ENCODE measurements around the gene NIM1K.
"Not testable (repeated sequence)": the region's sequence is repeated elsewhere in the genome, so short reads cannot be mapped to it uniquely, and the experiment has no call there.

The NIM1K gene

GRCh38 chr5:43305948-43306565, 114.0 kb downstream of the NIM1K start:
- Histone ChIP-seq H3K27ac (replicated peaks) (no peak overlapping the region), H3K27me3 (ENCODE audit: insufficient read depth, poor library complexity, severe bottlenecking) (no peaks in the 10 kb centered on the region), H3K4me3 (replicated peaks; ENCODE audit: insufficient read depth, low read length) (no peak overlapping the region)
- DNase-seq (ENCODE audit: low read depth in 1 of 2, low spot score in 1 of 2), result peak in 1 of 2 experiments; percentile 43
- no peak for TF ChIP-seq REST (IDR thresholded peaks at IDR 0.05; ENCODE audit: insufficient replicate concordance, low read depth)
- TF ChIP-seq CTCF (IDR thresholded peaks at IDR 0.05; ENCODE audit: insufficient read depth, low read length), result peak; percentile 39

- H3K27me3 ChIP-seq (ENCODE audit: insufficient read depth, poor library complexity, severe bottlenecking); H3K27ac ChIP-seq (replicated peaks); DNase-seq (ENCODE audit: low read depth in 1 of 2, low spot score in 1 of 2); H3K4me3 ChIP-seq (replicated peaks; ENCODE audit: insufficient read depth, low read length): not testable (repeated sequence)
Measured at GRCh38 chr5:43306954-43307353, 114.9 kb downstream of the NIM1K start.

GRCh38 chr5:43309122-43309521, 117.1 kb downstream of the NIM1K start:
- Histone ChIP-seq H3K4me3 (replicated peaks; ENCODE audit: insufficient read depth, low read length) (no peak overlapping the region), H3K27me3 (ENCODE audit: insufficient read depth, poor library complexity, severe bottlenecking) (no peaks in the 10 kb centered on the region), H3K27ac (replicated peaks) (no peak overlapping the region)
- TF ChIP-seq GABPA (IDR thresholded peaks at IDR 0.05; ENCODE audit: low read depth), result no peak
- TF ChIP-seq CTCF (IDR thresholded peaks at IDR 0.05; ENCODE audit: insufficient read depth, low read length), result no peak
- TF ChIP-seq REST (IDR thresholded peaks at IDR 0.05; ENCODE audit: insufficient replicate concordance, low read depth), result no peak
- no peak for TF ChIP-seq POLR2AphosphoS5 (IDR thresholded peaks at IDR 0.05; ENCODE audit: low read depth)
- TF ChIP-seq SPI1 (IDR thresholded peaks at IDR 0.05; ENCODE audit: borderline replicate concordance, low read depth), result no peak
- DNase-seq (ENCODE audit: low read depth in 1 of 2, low spot score in 1 of 2), result no peak

GRCh38 chr5:43309637-43310036, 117.6 kb downstream of the NIM1K start:
- Histone ChIP-seq H3K27ac (replicated peaks) (no peak overlapping the region), H3K4me3 (replicated peaks; ENCODE audit: insufficient read depth, low read length) (no peak overlapping the region), H3K27me3 (ENCODE audit: insufficient read depth, poor library complexity, severe bottlenecking) (no peaks in the 10 kb centered on the region)
- no peak for DNase-seq (ENCODE audit: low read depth in 1 of 2, low spot score in 1 of 2)
- no peak for TF ChIP-seq CTCF (IDR thresholded peaks at IDR 0.05; ENCODE audit: insufficient read depth, low read length)
- no peak for TF ChIP-seq GABPA (IDR thresholded peaks at IDR 0.05; ENCODE audit: low read depth)
- no peak for TF ChIP-seq REST (IDR thresholded peaks at IDR 0.05; ENCODE audit: insufficient replicate concordance, low read depth)
- TF ChIP-seq POLR2AphosphoS5 (IDR thresholded peaks at IDR 0.05; ENCODE audit: low read depth), result no peak
- no peak for TF ChIP-seq SPI1 (IDR thresholded peaks at IDR 0.05; ENCODE audit: borderline replicate concordance, low read depth)

Data from HL-60 (cell line).